ENCODE measurements around the gene SPAG6. TPM values are rescaled to one million over a fixed set of nuclear protein-coding genes. Genes with fewer than 3 reads are reported as not detected.

SPAG6 gene
- total RNA-seq, 2 donors from 2014 or later: not detected

DNA sequence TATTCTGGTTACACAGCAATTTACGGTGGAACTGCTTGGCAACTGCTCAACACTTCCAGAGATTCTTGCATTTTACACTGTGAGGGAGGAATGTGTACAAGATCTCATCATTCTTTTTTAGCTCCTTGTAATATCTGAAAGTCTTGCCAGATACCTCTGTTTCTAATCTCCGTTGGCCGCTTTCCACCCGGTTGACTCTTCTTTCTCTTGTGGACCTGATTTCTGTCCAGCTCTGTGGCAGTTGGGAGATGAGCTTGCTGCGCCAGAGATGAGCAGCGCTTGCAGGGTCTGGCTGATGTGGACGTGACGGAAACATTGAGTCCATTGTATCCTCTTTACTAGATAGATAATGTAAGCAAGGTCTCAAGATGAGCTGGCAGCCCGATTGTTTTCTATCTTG, 27.6 kb downstream of the SPAG6 start:
- no peaks in the 10 kb centered on the region for H3K9me3 ChIP-seq
- no peak overlapping the region for H3K27ac ChIP-seq
- no peaks in the 10 kb centered on the region for H3K36me3 ChIP-seq
- no peaks in the 10 kb centered on the region for H3K4me1 ChIP-seq (ENCODE audit: control insufficient read depth in 1 of 2, low read depth in 2 of 2)
- ATAC-seq (ENCODE audit: insufficient number of reproducible peaks, low FRiP score, low read depth): no peak
- no peaks in the 10 kb centered on the region for H3K27me3 ChIP-seq (replicated peaks; ENCODE audit: insufficient read depth)
- TF ChIP-seq, protein P1, sequence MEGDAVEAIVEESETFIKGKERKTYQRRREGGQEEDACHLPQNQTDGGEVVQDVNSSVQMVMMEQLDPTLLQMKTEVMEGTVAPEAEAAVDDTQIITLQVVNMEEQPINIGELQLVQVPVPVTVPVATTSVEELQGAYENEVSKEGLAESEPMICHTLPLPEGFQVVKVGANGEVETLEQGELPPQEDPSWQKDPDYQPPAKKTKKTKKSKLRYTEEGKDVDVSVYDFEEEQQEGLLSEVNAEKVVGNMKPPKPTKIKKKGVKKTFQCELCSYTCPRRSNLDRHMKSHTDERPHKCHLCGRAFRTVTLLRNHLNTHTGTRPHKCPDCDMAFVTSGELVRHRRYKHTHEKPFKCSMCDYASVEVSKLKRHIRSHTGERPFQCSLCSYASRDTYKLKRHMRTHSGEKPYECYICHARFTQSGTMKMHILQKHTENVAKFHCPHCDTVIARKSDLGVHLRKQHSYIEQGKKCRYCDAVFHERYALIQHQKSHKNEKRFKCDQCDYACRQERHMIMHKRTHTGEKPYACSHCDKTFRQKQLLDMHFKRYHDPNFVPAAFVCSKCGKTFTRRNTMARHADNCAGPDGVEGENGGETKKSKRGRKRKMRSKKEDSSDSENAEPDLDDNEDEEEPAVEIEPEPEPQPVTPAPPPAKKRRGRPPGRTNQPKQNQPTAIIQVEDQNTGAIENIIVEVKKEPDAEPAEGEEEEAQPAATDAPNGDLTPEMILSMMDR (IDR thresholded peaks at IDR 0.05): no peak
- DNase-seq (ENCODE audit: low spot score): no peak
- no peak overlapping the region for H3K4me3 ChIP-seq

DNA sequence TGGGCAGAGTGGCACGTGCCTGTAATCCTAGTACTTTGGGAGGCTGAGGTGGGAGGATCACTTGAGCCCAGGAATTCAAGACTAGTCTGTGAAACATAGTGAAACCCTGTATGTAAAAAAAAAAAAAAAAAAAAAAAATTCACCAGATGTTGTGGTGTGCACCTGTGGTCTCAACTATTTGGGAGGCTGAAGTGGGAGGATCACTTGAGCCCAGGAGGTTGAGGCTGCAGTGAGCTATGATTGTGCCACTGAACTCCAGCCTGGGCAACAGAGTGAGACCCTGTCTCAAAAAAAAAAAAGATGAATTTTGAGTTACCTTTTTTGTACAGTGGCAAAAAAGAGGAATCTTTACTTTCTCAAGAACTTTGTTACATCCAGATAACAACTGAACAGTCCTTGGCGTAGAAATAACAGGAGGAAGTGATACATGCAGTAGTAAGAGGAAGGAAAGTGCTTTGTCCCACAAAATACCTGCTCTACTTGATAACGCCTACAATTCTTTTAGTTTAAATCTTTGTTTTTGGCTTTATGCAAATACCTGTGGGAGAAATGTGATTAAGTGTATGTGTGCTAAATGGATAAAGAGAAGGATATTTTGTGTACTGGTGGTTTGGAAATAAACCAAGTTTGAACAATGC, 29.3 kb downstream of the SPAG6 start:
- H3K4me1 ChIP-seq (ENCODE audit: control insufficient read depth in 1 of 2, low read depth in 2 of 2): no peaks in the 10 kb centered on the region
- no peaks in the 10 kb centered on the region for H3K9me3 ChIP-seq
- no peaks in the 10 kb centered on the region for H3K36me3 ChIP-seq
- TF ChIP-seq, protein P1 (IDR thresholded peaks at IDR 0.05): no peak
- ATAC-seq (ENCODE audit: insufficient number of reproducible peaks, low FRiP score, low read depth): no peak
- no peak overlapping the region for H3K4me3 ChIP-seq
- H3K27ac ChIP-seq: no peak overlapping the region
- H3K27me3 ChIP-seq (replicated peaks; ENCODE audit: insufficient read depth): no peaks in the 10 kb centered on the region
- no peak for DNase-seq (ENCODE audit: low spot score)

DNA sequence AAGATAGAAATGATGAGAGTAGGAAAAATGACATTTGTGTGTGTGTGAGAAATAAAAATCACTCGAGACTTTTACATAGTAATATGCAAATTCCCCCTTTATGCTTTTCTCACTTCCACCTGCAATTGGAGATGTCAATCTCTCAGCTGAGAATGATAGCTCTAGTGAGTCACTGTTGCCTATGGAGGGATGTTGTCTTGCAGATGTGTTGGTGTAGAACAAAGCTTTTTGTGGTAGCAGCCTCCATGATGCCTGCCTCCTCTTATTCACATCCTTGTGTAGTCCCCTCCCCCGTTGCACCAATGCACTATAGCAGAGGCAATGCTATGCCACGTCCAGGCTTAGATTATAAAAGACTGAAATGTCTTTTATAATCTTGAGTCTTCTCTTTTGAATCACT, 33.8 kb downstream of the SPAG6 start:
- no peaks in the 10 kb centered on the region for H3K27me3 ChIP-seq (replicated peaks; ENCODE audit: insufficient read depth)
- H3K27ac ChIP-seq: no peak overlapping the region
- ATAC-seq (ENCODE audit: insufficient number of reproducible peaks, low FRiP score, low read depth) (no peak), DNase-seq (ENCODE audit: low spot score) (no peak)
- H3K9me3 ChIP-seq: no peaks in the 10 kb centered on the region
- H3K36me3 ChIP-seq: no peaks in the 10 kb centered on the region
- TF ChIP-seq, protein P1 (IDR thresholded peaks at IDR 0.05): no peak
- no peaks in the 10 kb centered on the region for H3K4me1 ChIP-seq (ENCODE audit: control insufficient read depth in 1 of 2, low read depth in 2 of 2)
- H3K4me3 ChIP-seq: no peak overlapping the region

DNA sequence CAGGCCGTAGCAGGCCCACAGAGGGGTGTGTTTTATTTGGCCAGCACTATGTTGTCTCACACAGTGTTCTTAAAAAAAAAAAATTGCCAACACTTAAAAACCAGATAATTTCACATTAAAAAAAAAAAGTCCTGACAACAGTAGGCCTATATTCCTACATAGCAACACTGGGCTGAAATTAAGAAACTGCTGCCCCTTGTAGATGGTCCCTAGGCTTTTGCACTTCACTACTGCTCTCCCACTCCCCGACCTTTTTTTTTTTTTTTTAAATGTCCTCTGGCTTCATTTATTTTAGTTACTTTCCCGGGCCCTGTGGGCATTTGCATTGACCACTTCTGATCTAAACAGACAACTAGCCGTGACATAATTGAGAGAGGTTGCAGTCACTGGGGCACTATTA, 36.0 kb downstream of the SPAG6 start:
- Histone ChIP-seq H3K27ac (no peak overlapping the region), H3K27me3 (replicated peaks; ENCODE audit: insufficient read depth) (no peaks in the 10 kb centered on the region), H3K9me3 (no peaks in the 10 kb centered on the region), H3K36me3 (no peaks in the 10 kb centered on the region), H3K4me1 (ENCODE audit: control insufficient read depth in 1 of 2, low read depth in 2 of 2) (no peaks in the 10 kb centered on the region), H3K4me3 (no peak overlapping the region)
- ATAC-seq (ENCODE audit: insufficient number of reproducible peaks, low FRiP score, low read depth): no peak
- TF ChIP-seq, protein P1 (IDR thresholded peaks at IDR 0.05): no peak
- DNase-seq (ENCODE audit: low spot score): no peak

DNA sequence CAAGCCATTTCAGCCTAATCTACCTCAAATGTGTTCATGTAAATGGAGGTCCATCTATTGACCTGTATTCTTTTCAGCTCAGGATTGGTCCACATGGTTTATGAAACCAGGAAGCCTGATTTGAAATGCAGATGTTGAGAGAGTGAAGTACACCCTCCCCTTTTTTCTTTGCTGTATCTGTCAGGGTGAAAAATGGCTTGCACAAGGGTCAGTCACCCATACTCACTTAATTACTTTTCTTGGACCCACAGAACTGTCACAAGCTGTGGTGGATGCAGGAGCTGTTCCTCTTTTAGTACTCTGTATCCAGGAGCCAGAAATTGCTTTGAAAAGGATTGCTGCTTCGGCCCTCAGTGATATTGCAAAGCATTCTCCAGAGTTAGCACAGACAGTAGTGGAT, 41.2 kb downstream of the SPAG6 start:
- H3K27ac ChIP-seq: no peak overlapping the region
- H3K9me3 ChIP-seq: no peaks in the 10 kb centered on the region
- H3K4me3 ChIP-seq: no peak overlapping the region
- DNase-seq (ENCODE audit: low spot score): no peak
- H3K27me3 ChIP-seq (replicated peaks; ENCODE audit: insufficient read depth): no peaks in the 10 kb centered on the region
- no peaks in the 10 kb centered on the region for H3K4me1 ChIP-seq (ENCODE audit: control insufficient read depth in 1 of 2, low read depth in 2 of 2)
- H3K36me3 ChIP-seq: no peaks in the 10 kb centered on the region
- ATAC-seq (ENCODE audit: insufficient number of reproducible peaks, low FRiP score, low read depth): no peak
- TF ChIP-seq, protein P1 (IDR thresholded peaks at IDR 0.05): no peak
